HG03097 (cell line): ENCODE measurements around the gene ADGRD1.
"Not testable (repeated sequence)": the region's sequence is repeated elsewhere in the genome, so short reads cannot be mapped to it uniquely, and the experiment has no call there.

Experiments used
- ATAC-seq: cut with Tn5 transposase; IDR thresholded peaks from one replicate; pipeline ENCODE4 v1.9.1; 2021; ENCODE audit not compliant: unreplicated experiment, low FRiP score

The ADGRD1 gene

GRCh38 chr12:130953771-130954543 is at the start of gene ADGRD1:
ADGRD1 (plus strand) TSS chr12:130953907; CDS start chr12:130954466, 559 bp downstream.
- ATAC-seq, result no peak

- no peak for ATAC-seq
These were observed 49.6 kb upstream of the ADGRD1 start for GRCh38 chr12:130904064-130904463.

- not testable (repeated sequence) for ATAC-seq
These were observed 48.7 kb upstream of the ADGRD1 start for GRCh38 chr12:130904936-130905455.

- no peak for ATAC-seq
These were observed 44.6 kb upstream of the ADGRD1 start for GRCh38 chr12:130909111-130909510.

GRCh38 chr12:130911193-130911592 is 42.5 kb upstream of the ADGRD1 start:
- ATAC-seq, result no peak

GRCh38 chr12:130911933-130912332 is 41.8 kb upstream of the ADGRD1 start:
- no peak for ATAC-seq

- ATAC-seq, result no peak
These were observed 37.3 kb upstream of the ADGRD1 start for GRCh38 chr12:130916241-130916911.

GRCh38 chr12:130917607-130918006 is 36.1 kb upstream of the ADGRD1 start:
- no peak for ATAC-seq

GRCh38 chr12:130919086-130919485 is 34.6 kb upstream of the ADGRD1 start:
- no peak for ATAC-seq

- no peak for ATAC-seq
These were observed 33.5 kb upstream of the ADGRD1 start for GRCh38 chr12:130920119-130920703.

GRCh38 chr12:130920723-130921381 is 32.9 kb upstream of the ADGRD1 start:
- ATAC-seq, result no peak

GRCh38 chr12:130922511-130922953 is 31.2 kb upstream of the ADGRD1 start:
- ATAC-seq, result no peak

- ATAC-seq, result no peak
These were observed 28.6 kb upstream of the ADGRD1 start for GRCh38 chr12:130924966-130925665.

GRCh38 chr12:130925666-130926015 is 28.1 kb upstream of the ADGRD1 start:
- ATAC-seq, result no peak

GRCh38 chr12:130929363-130929762 is 24.3 kb upstream of the ADGRD1 start:
- ATAC-seq, result no peak

- no peak for ATAC-seq
These were observed 21.4 kb upstream of the ADGRD1 start for GRCh38 chr12:130932061-130932930.

- no peak for ATAC-seq
These were observed 20.3 kb upstream of the ADGRD1 start for GRCh38 chr12:130933269-130933995.

- ATAC-seq, result no peak
These were observed 19.0 kb upstream of the ADGRD1 start for GRCh38 chr12:130934753-130935152.

- ATAC-seq, result no peak
These were observed 17.1 kb upstream of the ADGRD1 start for GRCh38 chr12:130936561-130936960.
